HUDEP-2 (cell line): ENCODE measurements around the gene CNTNAP5.

Source experiments
- DNase-seq, 76 experiments: peaks; one replicate each; lab custom pipeline; 2025; ENCODE audit not compliant: unreplicated experiment in 76 of 76; lab: John Stamatoyannopoulos, UW

Gene CNTNAP5

GRCh38 chr2:124662946-124663644 is 638.0 kb downstream of the CNTNAP5 start:
- no peak for DNase-seq

- DNase-seq, result no peak
These were observed 638.5 kb downstream of the CNTNAP5 start for GRCh38 chr2:124663645-124663997.

- no peak for DNase-seq
These were observed 639.3 kb downstream of the CNTNAP5 start for GRCh38 chr2:124664363-124664762.

GRCh38 chr2:124666976-124667375 is 641.9 kb downstream of the CNTNAP5 start:
- no peak for DNase-seq

GRCh38 chr2:124668161-124668560 is 643.1 kb downstream of the CNTNAP5 start:
- no peak for DNase-seq

- no peak for DNase-seq
These were observed 645.1 kb downstream of the CNTNAP5 start for GRCh38 chr2:124670187-124670586.

GRCh38 chr2:124678043-124678442 is 653.0 kb downstream of the CNTNAP5 start:
- DNase-seq, result no peak

GRCh38 chr2:124683536-124684428 is 658.7 kb downstream of the CNTNAP5 start:
- no peak for DNase-seq

- DNase-seq, result no peak
These were observed 664.3 kb downstream of the CNTNAP5 start for GRCh38 chr2:124689348-124689747.

- no peak for DNase-seq
These were observed 667.1 kb downstream of the CNTNAP5 start for GRCh38 chr2:124692216-124692615.

GRCh38 chr2:124692707-124693106 is 667.6 kb downstream of the CNTNAP5 start:
- DNase-seq, result no peak

GRCh38 chr2:124693156-124693555 is 668.1 kb downstream of the CNTNAP5 start:
- no peak for DNase-seq

GRCh38 chr2:124698979-124699565 is 674.0 kb downstream of the CNTNAP5 start:
- DNase-seq, result no peak

- DNase-seq, result no peak
These were observed 677.7 kb downstream of the CNTNAP5 start for GRCh38 chr2:124702777-124703176.

GRCh38 chr2:124704071-124704925 is 679.2 kb downstream of the CNTNAP5 start:
- DNase-seq, result no peak

GRCh38 chr2:124708661-124709060 is 683.6 kb downstream of the CNTNAP5 start:
- DNase-seq, result no peak

- no peak for DNase-seq
These were observed 688.9 kb downstream of the CNTNAP5 start for GRCh38 chr2:124713969-124714368.

GRCh38 chr2:124725187-124725586 is 700.1 kb downstream of the CNTNAP5 start:
- no peak for DNase-seq

- DNase-seq, result no peak
These were observed 715.5 kb downstream of the CNTNAP5 start for GRCh38 chr2:124740636-124741035.

- no peak for DNase-seq
These were observed 728.8 kb downstream of the CNTNAP5 start for GRCh38 chr2:124753842-124754241.

GRCh38 chr2:124755386-124755785 is 730.3 kb downstream of the CNTNAP5 start:
- no peak for DNase-seq
